WTC11 (cell line): ENCODE results near the gene CREB3L1. TPM values are rescaled to one million over a fixed set of nuclear protein-coding genes. Genes with fewer than 3 reads are reported as not detected.

ENCODE experiments used
- ATAC-seq: fragments of 200-7000 bp; cut with Tn5 transposase; 2 replicates; pipeline ENCODE4 v1.10.0; 2021; ENCODE audit warnings: mild to moderate bottlenecking, moderate library complexity
- CTCF ChIA-PET: fragments of 300-600 bp; sonication (Branson Sonifier 250); formaldehyde crosslinking; loops from one replicate; lab custom pipeline; 2021; ENCODE audit warnings: antibody characterized with exemption; lab: Charles Lee
- POLR2A ChIA-PET: fragments of 350-600 bp; sonication (Branson Sonifier 250); formaldehyde crosslinking; loops from one replicate; lab custom pipeline; 2021; ENCODE audit warnings: antibody characterized with exemption; lab: Charles Lee
- DNase-seq: peaks from one replicate; pipeline ENCODE4 v3.0.0; 2021; ENCODE audit warnings: low spot score
- H3K27ac Mint-ChIP-seq: 2 replicates; pipeline ENCODE4 v1.8.0; 2021; ENCODE audit warnings: mixed read lengths
- H3K27me3 Mint-ChIP-seq: 2 replicates; pipeline ENCODE4 v1.8.0; 2021; ENCODE audit warnings: low read depth, mild to moderate bottlenecking, moderate library complexity, mixed read lengths
- H3K36me3 Mint-ChIP-seq: 2 replicates; pipeline ENCODE4 v1.8.0; 2021; ENCODE audit warnings: mixed read lengths
- H3K4me1 Mint-ChIP-seq: 2 replicates; pipeline ENCODE4 v1.8.0; 2022; ENCODE audit warnings: mixed read lengths
- H3K4me3 Mint-ChIP-seq: 2 replicates; pipeline ENCODE4 v1.8.0; 2021; ENCODE audit warnings: mild to moderate bottlenecking, moderate library complexity, mixed read lengths
- H3K9me3 Mint-ChIP-seq: 2 replicates; pipeline ENCODE4 v1.8.0; 2021; ENCODE audit warnings: mixed read lengths
- ATF1 ChIP-seq: sonication (generic); formaldehyde crosslinking; IDR thresholded peaks from 2 replicates; pipeline ENCODE4 v1.8.1; 2023; ENCODE audit warnings: mild to moderate bottlenecking, moderate library complexity, missing genetic modification reagents
- FOXP1 ChIP-seq: sonication (generic); formaldehyde crosslinking; IDR thresholded peaks from 2 replicates; pipeline ENCODE4 v1.8.0; 2022; ENCODE audit warnings: missing genetic modification reagents, mild to moderate bottlenecking, moderate library complexity, borderline replicate concordance
- JAZF1 ChIP-seq: fragments of 250-450 bp; sonication (Bioruptor Pico); IDR thresholded peaks from 2 replicates; pipeline ENCODE4 v1.9.0; 2021; ENCODE audit warnings: moderate library complexity, mild to moderate bottlenecking, inconsistent platforms
- NFATC4 ChIP-seq: fragments of 250-450 bp; sonication (Bioruptor Pico); IDR thresholded peaks from 2 replicates; pipeline ENCODE4 v1.9.0; 2021; ENCODE audit warnings: mild to moderate bottlenecking
- NFE2L1 ChIP-seq: sonication (generic); formaldehyde crosslinking; IDR thresholded peaks from 2 replicates; pipeline ENCODE4 v1.8.1; 2023; ENCODE audit warnings: missing genetic modification reagents
- NFYB ChIP-seq: sonication (generic); formaldehyde crosslinking; conservative IDR thresholded peaks from 2 replicates; pipeline ENCODE4 v1.8.0; 2022; ENCODE audit warnings: low read depth, missing genetic modification reagents
- NR2C2 ChIP-seq: sonication (generic); formaldehyde crosslinking; IDR thresholded peaks from 2 replicates; pipeline ENCODE4 v1.8.0; 2022; ENCODE audit warnings: mild to moderate bottlenecking, missing genetic modification reagents
- RORB ChIP-seq: fragments of 250-450 bp; sonication (Bioruptor Pico); IDR thresholded peaks from 2 replicates; pipeline ENCODE4 v1.9.0; 2021; ENCODE audit warnings: mild to moderate bottlenecking
- SMAD3 ChIP-seq: sonication (generic); formaldehyde crosslinking; IDR thresholded peaks from 2 replicates; pipeline ENCODE4 v1.8.0; 2022; ENCODE audit warnings: missing genetic modification reagents, mild to moderate bottlenecking, borderline replicate concordance
- SOX15 ChIP-seq: fragments of 250-450 bp; sonication (Bioruptor Pico); IDR thresholded peaks from 2 replicates; pipeline ENCODE4 v1.9.0; 2021; ENCODE audit warnings: mild to moderate bottlenecking
- TEAD1 ChIP-seq: sonication (generic); formaldehyde crosslinking; IDR thresholded peaks from 2 replicates; pipeline ENCODE4 v1.8.0; 2022; ENCODE audit warnings: mild to moderate bottlenecking, missing genetic modification reagents
- TEAD4 ChIP-seq: sonication (generic); formaldehyde crosslinking; IDR thresholded peaks from 2 replicates; pipeline ENCODE4 v1.8.0; 2022; ENCODE audit warnings: mild to moderate bottlenecking, missing genetic modification reagents
- ZNF138 ChIP-seq: sonication (generic); formaldehyde crosslinking; conservative IDR thresholded peaks from 2 replicates; pipeline ENCODE4 v1.8.1; 2022; ENCODE audit warnings: mild to moderate bottlenecking, moderate library complexity, missing genetic modification reagents
- ZNF416 ChIP-seq: fragments of 250-450 bp; sonication (Bioruptor Pico); IDR thresholded peaks from 2 replicates; pipeline ENCODE4 v1.9.0; 2021; ENCODE audit warnings: mild to moderate bottlenecking, inconsistent platforms
- ZNF423 ChIP-seq: fragments of 250-450 bp; sonication (Bioruptor Pico); IDR thresholded peaks from 2 replicates; pipeline ENCODE4 v2.1.2; 2022; ENCODE audit warnings: mild to moderate bottlenecking, moderate library complexity
- total RNA-seq: library from RNA; stranded (reverse); gene quantifications from 3 replicates; pipeline ENCODE4 v1.2.3, GENCODE V29; 2021
- TF ChIP-seq, protein P1 (sequence below): fragments of 250-450 bp; sonication (Bioruptor Pico); IDR thresholded peaks from 2 replicates; pipeline ENCODE4 v1.9.0; 2021; ENCODE audit warnings: mild to moderate bottlenecking
- TF ChIP-seq, protein P2 (sequence below): sonication (generic); formaldehyde crosslinking; conservative IDR thresholded peaks from 2 replicates; pipeline ENCODE4 v1.8.1; 2022; ENCODE audit warnings: mild to moderate bottlenecking, missing genetic modification reagents
- TF ChIP-seq, protein P3 (sequence below): sonication (generic); formaldehyde crosslinking; IDR thresholded peaks from 2 replicates; pipeline ENCODE4 v1.8.0; 2023; ENCODE audit warnings: missing genetic modification reagents, mild to moderate bottlenecking, borderline replicate concordance
- TF ChIP-seq, protein P4 (sequence below): sonication (generic); formaldehyde crosslinking; IDR thresholded peaks from 2 replicates; pipeline ENCODE4 v1.8.1; 2022; ENCODE audit warnings: low read depth, missing genetic modification reagents, borderline replicate concordance
- TF ChIP-seq, protein P5 (sequence below): fragments of 250-450 bp; sonication (Bioruptor Pico); conservative IDR thresholded peaks from 2 replicates; pipeline ENCODE4 v1.9.0; 2021; ENCODE audit warnings: mild to moderate bottlenecking
- TF ChIP-seq, protein P6 (sequence below): sonication (generic); formaldehyde crosslinking; IDR thresholded peaks from 2 replicates; pipeline ENCODE4 v1.8.0; 2023; ENCODE audit warnings: missing genetic modification reagents
- TF ChIP-seq, protein P7 (sequence below): fragments of 250-450 bp; sonication (Bioruptor Pico); IDR thresholded peaks from 2 replicates; pipeline ENCODE4 v1.9.0; 2021; ENCODE audit warnings: moderate library complexity, mild to moderate bottlenecking, inconsistent platforms, borderline replicate concordance

CREB3L1 gene
- total RNA-seq, 1 experiment from 2014 or later, result 10.9 TPM

DNA sequence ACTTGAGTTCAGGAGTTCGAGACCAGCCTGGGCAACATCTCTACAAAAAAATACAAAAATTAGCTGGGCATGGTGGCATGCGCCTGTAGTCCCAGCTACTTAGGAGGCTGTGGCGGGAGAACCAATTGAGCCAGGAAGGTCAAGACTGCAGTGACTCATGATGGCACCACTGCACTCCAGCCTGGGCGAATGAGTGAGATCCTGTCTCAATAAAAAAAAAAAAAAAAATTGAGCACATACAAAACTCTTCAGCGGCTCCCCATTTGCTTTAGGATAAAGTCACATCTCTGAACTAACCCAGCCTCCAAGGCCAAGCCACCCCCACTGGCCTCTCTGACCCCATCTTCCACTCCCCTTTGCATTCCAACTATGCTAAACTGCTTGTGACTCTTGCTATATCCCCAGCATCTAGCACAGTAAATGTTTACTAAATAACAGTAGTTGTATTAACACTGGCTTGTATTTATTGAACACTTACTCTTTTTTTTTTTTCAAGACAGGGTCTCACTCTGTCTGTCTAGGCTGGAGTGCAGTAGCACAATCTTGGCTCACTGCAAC lies 28.9 kb downstream of the CREB3L1 start:
- TF ChIP-seq ZNF138 (CRISPR knock-in tag) (no peak), RORB (CRISPR knock-in tag) (no peak), TEAD1 (CRISPR knock-in tag) (no peak)
- TF ChIP-seq, protein P1, sequence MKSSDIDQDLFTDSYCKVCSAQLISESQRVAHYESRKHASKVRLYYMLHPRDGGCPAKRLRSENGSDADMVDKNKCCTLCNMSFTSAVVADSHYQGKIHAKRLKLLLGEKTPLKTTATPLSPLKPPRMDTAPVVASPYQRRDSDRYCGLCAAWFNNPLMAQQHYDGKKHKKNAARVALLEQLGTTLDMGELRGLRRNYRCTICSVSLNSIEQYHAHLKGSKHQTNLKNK, result no peak
- TF ChIP-seq, protein P2, sequence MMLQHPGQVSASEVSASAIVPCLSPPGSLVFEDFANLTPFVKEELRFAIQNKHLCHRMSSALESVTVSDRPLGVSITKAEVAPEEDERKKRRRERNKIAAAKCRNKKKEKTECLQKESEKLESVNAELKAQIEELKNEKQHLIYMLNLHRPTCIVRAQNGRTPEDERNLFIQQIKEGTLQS, result no peak
- TF ChIP-seq, protein P3, sequence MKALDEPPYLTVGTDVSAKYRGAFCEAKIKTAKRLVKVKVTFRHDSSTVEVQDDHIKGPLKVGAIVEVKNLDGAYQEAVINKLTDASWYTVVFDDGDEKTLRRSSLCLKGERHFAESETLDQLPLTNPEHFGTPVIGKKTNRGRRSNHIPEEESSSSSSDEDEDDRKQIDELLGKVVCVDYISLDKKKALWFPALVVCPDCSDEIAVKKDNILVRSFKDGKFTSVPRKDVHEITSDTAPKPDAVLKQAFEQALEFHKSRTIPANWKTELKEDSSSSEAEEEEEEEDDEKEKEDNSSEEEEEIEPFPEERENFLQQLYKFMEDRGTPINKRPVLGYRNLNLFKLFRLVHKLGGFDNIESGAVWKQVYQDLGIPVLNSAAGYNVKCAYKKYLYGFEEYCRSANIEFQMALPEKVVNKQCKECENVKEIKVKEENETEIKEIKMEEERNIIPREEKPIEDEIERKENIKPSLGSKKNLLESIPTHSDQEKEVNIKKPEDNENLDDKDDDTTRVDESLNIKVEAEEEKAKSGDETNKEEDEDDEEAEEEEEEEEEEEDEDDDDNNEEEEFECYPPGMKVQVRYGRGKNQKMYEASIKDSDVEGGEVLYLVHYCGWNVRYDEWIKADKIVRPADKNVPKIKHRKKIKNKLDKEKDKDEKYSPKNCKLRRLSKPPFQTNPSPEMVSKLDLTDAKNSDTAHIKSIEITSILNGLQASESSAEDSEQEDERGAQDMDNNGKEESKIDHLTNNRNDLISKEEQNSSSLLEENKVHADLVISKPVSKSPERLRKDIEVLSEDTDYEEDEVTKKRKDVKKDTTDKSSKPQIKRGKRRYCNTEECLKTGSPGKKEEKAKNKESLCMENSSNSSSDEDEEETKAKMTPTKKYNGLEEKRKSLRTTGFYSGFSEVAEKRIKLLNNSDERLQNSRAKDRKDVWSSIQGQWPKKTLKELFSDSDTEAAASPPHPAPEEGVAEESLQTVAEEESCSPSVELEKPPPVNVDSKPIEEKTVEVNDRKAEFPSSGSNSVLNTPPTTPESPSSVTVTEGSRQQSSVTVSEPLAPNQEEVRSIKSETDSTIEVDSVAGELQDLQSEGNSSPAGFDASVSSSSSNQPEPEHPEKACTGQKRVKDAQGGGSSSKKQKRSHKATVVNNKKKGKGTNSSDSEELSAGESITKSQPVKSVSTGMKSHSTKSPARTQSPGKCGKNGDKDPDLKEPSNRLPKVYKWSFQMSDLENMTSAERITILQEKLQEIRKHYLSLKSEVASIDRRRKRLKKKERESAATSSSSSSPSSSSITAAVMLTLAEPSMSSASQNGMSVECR (CRISPR knock-in tag), result no peak
- ChIA-PET POLR2A (interaction anchor here (0.6 kb wide), 1 partner anchor 242 kb away, joined by 3 read pairs; no protein-coding TSS in a partner anchor), CTCF (interaction anchor here (0.9 to 11.4 kb wide), 5 partner anchors 7 to 46 kb away, joined by 3 to 242 read pairs (median 6); partner anchors contain the start of gene CREB3L1)
- Mint-ChIP-seq H3K36me3 (0 out of 2 replicates have a peak, but pooled peaks cover under 1% of the 10 kb centered on the region), H3K4me1 (peaks cover 19% of the 10 kb centered on the region), H3K9me3 (no peaks in the 10 kb centered on the region), H3K27me3 (no peaks in the 10 kb centered on the region), H3K27ac (no peak overlapping the region), H3K4me3 (no peak overlapping the region)
- DNase-seq (no peak), ATAC-seq (no peak; the same call in 1 of the 2 replicates)

DNA sequence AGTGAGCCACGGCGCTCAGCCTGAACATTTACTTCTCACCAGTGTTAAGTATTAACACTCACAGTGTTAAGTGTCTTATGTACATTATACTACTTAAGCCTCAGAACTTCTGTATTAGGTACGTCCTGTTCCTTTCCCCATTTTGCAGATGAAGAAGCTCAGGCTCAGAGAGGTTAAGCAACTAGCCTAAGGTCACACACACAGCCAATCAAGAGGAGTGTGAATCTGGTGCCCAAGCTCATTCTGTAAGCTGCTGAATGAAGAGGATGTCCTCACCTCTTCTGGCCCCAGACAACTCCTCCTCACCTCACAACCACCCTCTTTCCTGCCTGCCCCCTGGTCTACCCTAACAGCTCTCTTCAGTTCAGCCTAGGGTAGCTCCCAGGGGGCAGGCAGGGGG lies 29.9 kb downstream of the CREB3L1 start:
- no peak overlapping the region for H3K4me3 Mint-ChIP-seq
- DNase-seq (no peak), ATAC-seq (no peak)
- peak overlapping the region; percentile 45; the same call in 1 of the 2 replicates for H3K27ac Mint-ChIP-seq
- no peaks in the 10 kb centered on the region; the same call in 1 of the 2 replicates for H3K27me3 Mint-ChIP-seq
- H3K9me3 Mint-ChIP-seq, result no peaks in the 10 kb centered on the region
- ChIA-PET POLR2A (interaction anchor here (1.1 to 2.4 kb wide), 3 partner anchors 11 to 64 kb away, joined by 3 to 13 read pairs (median 12); no protein-coding TSS in a partner anchor), CTCF (interaction anchor here (0.8 to 11.4 kb wide), 17 partner anchors 7 to 342 kb away, joined by 3 to 242 read pairs (median 6); partner anchors contain the start of gene CREB3L1)
- peaks cover 19% of the 10 kb centered on the region for H3K4me1 Mint-ChIP-seq
- no peaks in the 10 kb centered on the region for H3K36me3 Mint-ChIP-seq
- TF ChIP-seq FOXP1 (no peak), ZNF423 (CRISPR knock-in tag) (no peak), SOX15 (CRISPR knock-in tag) (no peak), SMAD3 (CRISPR knock-in tag) (no peak), NFATC4 (CRISPR knock-in tag) (no peak), NFYB (CRISPR knock-in tag) (no peak), NR2C2 (CRISPR knock-in tag) (no peak), ATF1 (no peak), NFE2L1 (CRISPR knock-in tag) (no peak), TEAD4 (CRISPR knock-in tag) (no peak), JAZF1 (no peak), ZNF416 (CRISPR knock-in tag) (no peak)
- TF ChIP-seq, protein P4, sequence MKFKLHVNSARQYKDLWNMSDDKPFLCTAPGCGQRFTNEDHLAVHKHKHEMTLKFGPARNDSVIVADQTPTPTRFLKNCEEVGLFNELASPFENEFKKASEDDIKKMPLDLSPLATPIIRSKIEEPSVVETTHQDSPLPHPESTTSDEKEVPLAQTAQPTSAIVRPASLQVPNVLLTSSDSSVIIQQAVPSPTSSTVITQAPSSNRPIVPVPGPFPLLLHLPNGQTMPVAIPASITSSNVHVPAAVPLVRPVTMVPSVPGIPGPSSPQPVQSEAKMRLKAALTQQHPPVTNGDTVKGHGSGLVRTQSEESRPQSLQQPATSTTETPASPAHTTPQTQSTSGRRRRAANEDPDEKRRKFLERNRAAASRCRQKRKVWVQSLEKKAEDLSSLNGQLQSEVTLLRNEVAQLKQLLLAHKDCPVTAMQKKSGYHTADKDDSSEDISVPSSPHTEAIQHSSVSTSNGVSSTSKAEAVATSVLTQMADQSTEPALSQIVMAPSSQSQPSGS (CRISPR knock-in tag), result no peak
- TF ChIP-seq, protein P5, sequence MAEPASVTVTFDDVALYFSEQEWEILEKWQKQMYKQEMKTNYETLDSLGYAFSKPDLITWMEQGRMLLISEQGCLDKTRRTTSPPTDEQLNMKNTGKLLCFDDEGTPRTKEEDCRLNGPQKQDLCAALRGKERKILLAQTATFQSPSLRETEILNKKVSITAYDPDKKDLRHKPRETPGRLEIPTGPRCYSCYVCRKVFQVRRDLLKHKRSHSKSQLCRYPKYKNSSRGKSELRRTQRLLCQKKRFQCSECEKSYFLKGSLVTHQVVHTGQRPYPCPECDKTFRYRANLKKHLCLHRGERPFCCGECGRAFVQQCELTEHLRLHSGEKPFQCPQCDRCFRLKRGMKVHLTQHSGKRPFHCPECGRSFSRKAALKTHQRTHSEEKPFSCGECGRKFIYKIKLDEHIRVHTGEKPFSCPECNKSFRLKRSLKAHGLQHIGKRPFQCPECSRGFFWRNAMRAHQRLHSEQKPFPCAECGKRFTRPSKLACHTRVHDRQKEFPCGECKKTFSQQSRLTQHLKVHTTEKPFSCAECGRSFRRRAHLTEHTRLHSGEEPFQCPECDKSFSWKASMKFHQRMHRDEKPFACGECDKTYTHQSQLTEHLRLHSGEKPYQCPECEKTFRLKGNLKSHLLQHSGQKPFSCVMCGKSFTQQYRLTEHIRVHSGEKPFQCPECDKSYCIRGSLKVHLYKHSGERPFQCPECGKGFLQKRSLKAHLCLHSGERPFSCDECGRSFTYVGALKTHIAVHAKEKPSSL (CRISPR knock-in tag), result no peak
- TF ChIP-seq, protein P6, sequence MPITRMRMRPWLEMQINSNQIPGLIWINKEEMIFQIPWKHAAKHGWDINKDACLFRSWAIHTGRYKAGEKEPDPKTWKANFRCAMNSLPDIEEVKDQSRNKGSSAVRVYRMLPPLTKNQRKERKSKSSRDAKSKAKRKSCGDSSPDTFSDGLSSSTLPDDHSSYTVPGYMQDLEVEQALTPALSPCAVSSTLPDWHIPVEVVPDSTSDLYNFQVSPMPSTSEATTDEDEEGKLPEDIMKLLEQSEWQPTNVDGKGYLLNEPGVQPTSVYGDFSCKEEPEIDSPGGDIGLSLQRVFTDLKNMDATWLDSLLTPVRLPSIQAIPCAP (CRISPR knock-in tag), result no peak
- TF ChIP-seq, protein P7, sequence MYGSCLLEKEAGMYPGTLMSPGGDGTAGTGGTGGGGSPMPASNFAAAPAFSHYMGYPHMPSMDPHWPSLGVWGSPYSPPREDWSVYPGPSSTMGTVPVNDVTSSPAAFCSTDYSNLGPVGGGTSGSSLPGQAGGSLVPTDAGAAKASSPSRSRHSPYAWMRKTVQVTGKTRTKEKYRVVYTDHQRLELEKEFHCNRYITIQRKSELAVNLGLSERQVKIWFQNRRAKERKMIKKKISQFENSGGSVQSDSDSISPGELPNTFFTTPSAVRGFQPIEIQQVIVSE (CRISPR knock-in tag), result no peak
